ENCODE measurements around the gene FGF18.

Gene FGF18

DNA sequence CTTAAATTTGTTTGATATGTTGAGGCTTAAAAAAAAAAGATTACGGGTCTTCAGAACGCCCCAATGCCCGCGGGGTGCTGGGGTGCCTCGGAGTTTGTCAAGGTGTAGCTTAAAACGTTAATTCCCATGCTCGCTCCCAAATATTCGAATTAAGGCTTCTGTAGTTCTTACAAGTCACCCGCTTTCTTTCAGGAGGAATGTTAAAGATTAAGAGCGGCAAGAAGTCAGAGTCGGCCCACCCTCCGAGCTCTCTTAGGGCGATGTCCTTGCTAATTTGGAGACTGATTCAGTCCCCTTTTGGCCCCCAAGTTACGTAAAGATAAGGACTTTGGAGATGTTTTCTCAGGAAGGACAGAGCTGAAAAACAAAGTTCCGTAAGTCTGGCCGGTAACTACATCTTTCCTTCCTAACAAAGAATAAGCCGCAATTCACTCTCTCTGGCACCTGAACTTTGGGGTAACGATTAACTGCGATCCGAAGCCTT, 32.5 kb upstream of the FGF18 start:
- DNase-seq (ENCODE audit: insufficient read length, low spot score) (no peak), FAIRE-seq (no peak)
- TF ChIP-seq, protein P1, sequence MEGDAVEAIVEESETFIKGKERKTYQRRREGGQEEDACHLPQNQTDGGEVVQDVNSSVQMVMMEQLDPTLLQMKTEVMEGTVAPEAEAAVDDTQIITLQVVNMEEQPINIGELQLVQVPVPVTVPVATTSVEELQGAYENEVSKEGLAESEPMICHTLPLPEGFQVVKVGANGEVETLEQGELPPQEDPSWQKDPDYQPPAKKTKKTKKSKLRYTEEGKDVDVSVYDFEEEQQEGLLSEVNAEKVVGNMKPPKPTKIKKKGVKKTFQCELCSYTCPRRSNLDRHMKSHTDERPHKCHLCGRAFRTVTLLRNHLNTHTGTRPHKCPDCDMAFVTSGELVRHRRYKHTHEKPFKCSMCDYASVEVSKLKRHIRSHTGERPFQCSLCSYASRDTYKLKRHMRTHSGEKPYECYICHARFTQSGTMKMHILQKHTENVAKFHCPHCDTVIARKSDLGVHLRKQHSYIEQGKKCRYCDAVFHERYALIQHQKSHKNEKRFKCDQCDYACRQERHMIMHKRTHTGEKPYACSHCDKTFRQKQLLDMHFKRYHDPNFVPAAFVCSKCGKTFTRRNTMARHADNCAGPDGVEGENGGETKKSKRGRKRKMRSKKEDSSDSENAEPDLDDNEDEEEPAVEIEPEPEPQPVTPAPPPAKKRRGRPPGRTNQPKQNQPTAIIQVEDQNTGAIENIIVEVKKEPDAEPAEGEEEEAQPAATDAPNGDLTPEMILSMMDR (IDR thresholded peaks at IDR 0.05; ENCODE audit: insufficient read depth, missing control alignments), result no peak

DNA sequence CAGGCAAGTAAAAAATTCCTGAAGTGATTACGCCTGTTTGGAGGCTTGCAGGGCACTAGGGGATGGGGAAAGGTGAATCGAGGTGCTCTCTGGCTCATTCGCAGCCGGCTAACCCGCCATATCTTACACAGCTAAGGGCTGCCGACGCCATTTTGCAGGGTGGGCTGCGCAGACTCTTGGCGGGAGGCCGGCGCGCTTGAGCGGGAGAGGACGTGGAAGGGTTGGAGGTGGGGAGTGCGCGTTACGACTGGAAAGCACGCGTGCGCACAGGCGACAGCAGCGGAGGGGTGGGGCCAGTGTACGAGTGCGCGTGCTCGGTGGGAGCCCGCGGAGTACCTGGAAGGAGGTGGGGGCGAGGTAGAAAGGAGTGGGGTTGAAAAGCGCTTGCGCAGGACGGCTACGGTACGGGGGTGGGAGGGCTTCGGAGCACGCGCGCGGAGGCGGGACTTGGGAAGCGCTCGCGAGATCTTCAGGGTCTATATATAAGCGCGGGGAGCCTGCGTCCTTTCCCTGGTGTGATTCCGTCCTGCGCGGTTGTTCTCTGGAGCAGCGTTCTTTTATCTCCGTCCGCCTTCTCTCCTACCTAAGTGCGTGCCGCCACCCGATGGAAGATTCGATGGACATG, 32.0 kb upstream of the FGF18 start, which contains the start of gene NPM1:
NPM1 (plus strand) TSS at position 505 of the 625 bp plus-strand sequence; CDS start at position 605, 100 bp downstream.
- TF ChIP-seq, protein P1 (IDR thresholded peaks at IDR 0.05; ENCODE audit: insufficient read depth, missing control alignments), result no peak
- peak; percentile 78 for DNase-seq (ENCODE audit: insufficient read length, low spot score)
- no peak for FAIRE-seq

DNA sequence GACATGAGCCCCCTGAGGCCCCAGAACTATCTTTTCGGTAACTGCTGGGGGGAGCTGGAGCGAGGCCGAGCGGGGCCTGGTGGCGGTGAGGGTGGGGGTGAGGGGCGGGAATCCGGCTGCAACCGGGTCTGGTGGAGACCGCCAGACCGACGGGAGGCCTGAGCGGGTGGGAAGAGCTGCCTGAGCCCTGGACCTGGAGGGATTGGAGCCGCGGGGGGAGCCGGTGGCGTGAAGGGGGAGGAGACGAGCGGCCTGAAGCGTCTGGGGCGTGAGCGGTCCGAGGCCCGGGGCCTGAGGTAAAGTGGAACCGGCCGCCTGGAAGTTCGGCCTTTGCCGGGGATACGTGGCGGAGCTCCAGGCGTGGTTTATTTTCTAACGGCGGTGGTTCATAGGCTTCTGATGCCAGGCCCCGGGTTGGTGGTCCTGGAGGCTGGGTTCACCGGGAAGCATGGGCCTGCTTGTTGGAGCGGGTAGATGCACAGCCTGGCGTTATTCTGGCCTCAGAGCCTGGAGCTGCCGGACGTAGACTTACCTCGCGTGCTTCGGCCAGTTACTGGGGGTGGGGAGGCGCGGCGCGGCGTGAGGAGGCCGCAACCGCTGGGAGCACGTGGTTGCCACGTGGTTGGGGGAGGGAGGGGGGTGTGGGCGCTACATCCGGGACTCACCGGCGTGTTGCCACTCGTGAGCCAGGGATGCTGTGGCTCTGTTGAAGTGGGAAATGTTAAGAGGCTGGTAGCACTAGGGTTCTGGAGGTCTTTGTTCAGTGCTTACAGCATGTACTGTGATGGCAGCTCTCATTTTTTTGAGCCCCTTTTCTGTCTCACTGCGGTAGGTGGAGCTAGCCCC, 31.3 kb upstream of the FGF18 start:
- TF ChIP-seq, protein P1 (IDR thresholded peaks at IDR 0.05; ENCODE audit: insufficient read depth, missing control alignments), result no peak
- no peak for FAIRE-seq

DNA sequence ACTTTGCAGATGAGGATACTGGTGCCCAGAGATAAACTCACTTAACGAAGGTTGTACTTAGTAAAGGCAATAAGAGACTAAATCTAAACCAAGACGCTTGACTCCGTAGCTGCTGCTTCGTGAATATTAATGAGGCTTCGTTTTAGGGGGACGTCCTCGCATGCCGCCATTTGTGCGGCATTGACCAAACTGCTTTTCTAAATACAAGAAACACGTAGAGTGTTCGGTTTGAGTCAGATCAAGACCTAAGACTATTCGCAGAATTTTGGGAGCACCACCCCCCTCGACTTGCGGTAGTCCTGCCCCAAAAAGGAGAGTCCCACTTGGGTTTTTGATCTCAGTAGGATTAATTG, 30.7 kb upstream of the FGF18 start:
- TF ChIP-seq, protein P1 (IDR thresholded peaks at IDR 0.05; ENCODE audit: insufficient read depth, missing control alignments), result no peak
- DNase-seq (ENCODE audit: insufficient read length, low spot score) (no peak), FAIRE-seq (no peak)

More for the DNA sequence above, 31.3 kb upstream of the FGF18 start:
- no peak for DNase-seq (ENCODE audit: insufficient read length, low spot score)

DNA sequence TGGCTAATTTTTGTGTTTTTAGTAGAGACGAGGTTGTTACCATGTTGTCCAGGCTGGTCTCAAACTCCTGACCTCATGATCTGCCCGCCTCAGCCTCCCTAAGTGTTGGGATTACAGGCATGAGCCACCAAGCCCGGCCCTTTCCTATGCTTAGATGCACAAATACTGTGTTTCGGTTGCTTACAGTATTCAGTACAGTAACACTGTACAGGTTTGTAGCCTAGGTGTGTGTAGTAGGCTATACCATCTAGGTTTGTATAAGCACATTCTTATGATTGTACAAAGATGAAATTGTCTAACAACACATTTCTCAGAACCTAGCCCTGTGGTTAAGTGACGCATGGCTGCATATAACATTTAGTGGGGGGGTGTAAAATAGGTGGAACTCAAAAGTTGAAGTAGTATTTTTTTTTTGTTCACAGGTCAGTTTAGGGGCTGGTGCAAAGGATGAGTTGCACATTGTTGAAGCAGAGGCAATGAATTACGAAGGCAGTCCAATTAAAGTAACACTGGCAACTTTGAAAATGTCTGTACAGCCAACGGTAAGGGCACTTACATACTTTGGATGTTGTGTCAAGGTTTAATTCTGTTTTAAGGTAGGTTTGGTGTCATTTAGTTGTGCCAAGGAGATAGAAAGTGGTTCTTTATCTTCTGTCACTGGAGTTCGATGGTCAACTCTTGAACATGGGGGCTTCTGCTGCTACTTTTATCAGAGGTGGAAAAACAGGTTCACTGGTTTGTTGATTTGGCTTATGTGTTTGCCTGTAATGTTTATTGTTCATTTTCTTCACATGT, 28.4 kb upstream of the FGF18 start:
- FAIRE-seq, result no peak
- TF ChIP-seq, protein P1 (IDR thresholded peaks at IDR 0.05; ENCODE audit: insufficient read depth, missing control alignments), result no peak
- no peak for DNase-seq (ENCODE audit: insufficient read length, low spot score)

DNA sequence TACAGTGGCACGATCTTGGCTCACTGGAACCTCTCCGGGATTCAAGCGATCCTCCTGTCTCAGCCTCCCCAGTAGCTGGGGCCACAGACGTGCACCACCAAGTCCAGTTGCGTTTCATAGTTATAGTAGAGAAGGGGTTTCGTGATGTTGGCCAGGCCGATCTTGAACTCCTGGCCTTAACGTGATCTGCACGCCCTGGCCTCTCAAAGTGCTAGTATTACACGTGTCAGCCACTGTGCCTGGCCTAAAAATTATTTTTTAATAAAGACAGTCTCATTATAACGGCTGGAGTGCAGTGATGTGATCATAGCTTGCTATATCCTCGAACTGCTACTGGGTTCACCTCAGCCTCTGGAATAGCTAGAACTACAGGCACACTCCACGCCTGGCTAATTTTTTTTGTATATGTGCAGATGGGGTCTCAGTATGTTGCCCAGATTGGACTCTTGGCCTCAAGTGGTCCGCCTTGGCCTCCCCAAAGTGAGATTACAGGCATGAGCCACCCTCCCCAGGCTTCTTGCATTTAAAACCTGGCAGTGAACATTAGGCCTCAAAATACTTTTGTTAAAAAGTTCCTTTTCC, 27.4 kb upstream of the FGF18 start:
- no peak for FAIRE-seq
- no peak for DNase-seq (ENCODE audit: insufficient read length, low spot score)
- TF ChIP-seq, protein P1 (IDR thresholded peaks at IDR 0.05; ENCODE audit: insufficient read depth, missing control alignments), result no peak
